Activated CD4-positive, alpha-beta T cell treated with anti-CD3 and anti-CD28 coated beads, Interleukin-2, amount 10 ng/mL, durations not matched to agents 7 days and 5 days (primary cell): ENCODE measurements around the gene AGXT2. TPM values are rescaled to one million over a fixed set of nuclear protein-coding genes. Genes with fewer than 3 reads are reported as not detected.
A peak's percentile ranks its signal among the peaks of the same experiment; 100 is the strongest.

ENCODE experiments used
- CTCF ChIA-PET: fragments of 350-600 bp; sonication (Branson Sonifier 250); formaldehyde crosslinking; loops from one replicate; lab custom pipeline; 2021; ENCODE audit warnings: antibody characterized with exemption; lab: Charles Lee
- POLR2A ChIA-PET: fragments of 350-600 bp; sonication (Branson Sonifier 250); formaldehyde crosslinking; loops from one replicate; lab custom pipeline; 2021; ENCODE audit warnings: antibody characterized with exemption; lab: Charles Lee
- DNase-seq: peaks from one replicate; pipeline ENCODE4 v3.0.0-alpha.2; 2020
- H3K27ac Mint-ChIP-seq: one replicate; pipeline ENCODE4 v1.8.0; 2021; ENCODE audit warnings: mild to moderate bottlenecking, moderate library complexity, mixed read lengths
- H3K27me3 Mint-ChIP-seq: one replicate; pipeline ENCODE4 v1.8.0; 2021; ENCODE audit warnings: mixed read lengths
- H3K36me3 Mint-ChIP-seq: one replicate; pipeline ENCODE4 v1.8.0; 2021; ENCODE audit warnings: low read depth, mixed read lengths
- H3K4me1 Mint-ChIP-seq: one replicate; pipeline ENCODE4 v1.8.0; 2021; ENCODE audit warnings: mixed read lengths
- H3K4me3 Mint-ChIP-seq: one replicate; pipeline ENCODE4 v1.8.0; 2021; ENCODE audit warnings: mild to moderate bottlenecking, moderate library complexity, mixed read lengths
- H3K9me3 Mint-ChIP-seq: one replicate; pipeline ENCODE4 v1.8.0; 2021; ENCODE audit warnings: mixed read lengths
- total RNA-seq, 2 experiments: library from RNA; stranded (reverse); gene quantifications; one replicate each; pipeline ENCODE4 v1.2.3, GENCODE V29; 2021

Gene AGXT2, protein sequence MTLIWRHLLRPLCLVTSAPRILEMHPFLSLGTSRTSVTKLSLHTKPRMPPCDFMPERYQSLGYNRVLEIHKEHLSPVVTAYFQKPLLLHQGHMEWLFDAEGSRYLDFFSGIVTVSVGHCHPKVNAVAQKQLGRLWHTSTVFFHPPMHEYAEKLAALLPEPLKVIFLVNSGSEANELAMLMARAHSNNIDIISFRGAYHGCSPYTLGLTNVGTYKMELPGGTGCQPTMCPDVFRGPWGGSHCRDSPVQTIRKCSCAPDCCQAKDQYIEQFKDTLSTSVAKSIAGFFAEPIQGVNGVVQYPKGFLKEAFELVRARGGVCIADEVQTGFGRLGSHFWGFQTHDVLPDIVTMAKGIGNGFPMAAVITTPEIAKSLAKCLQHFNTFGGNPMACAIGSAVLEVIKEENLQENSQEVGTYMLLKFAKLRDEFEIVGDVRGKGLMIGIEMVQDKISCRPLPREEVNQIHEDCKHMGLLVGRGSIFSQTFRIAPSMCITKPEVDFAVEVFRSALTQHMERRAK
- total RNA-seq, result not detected

DNA sequence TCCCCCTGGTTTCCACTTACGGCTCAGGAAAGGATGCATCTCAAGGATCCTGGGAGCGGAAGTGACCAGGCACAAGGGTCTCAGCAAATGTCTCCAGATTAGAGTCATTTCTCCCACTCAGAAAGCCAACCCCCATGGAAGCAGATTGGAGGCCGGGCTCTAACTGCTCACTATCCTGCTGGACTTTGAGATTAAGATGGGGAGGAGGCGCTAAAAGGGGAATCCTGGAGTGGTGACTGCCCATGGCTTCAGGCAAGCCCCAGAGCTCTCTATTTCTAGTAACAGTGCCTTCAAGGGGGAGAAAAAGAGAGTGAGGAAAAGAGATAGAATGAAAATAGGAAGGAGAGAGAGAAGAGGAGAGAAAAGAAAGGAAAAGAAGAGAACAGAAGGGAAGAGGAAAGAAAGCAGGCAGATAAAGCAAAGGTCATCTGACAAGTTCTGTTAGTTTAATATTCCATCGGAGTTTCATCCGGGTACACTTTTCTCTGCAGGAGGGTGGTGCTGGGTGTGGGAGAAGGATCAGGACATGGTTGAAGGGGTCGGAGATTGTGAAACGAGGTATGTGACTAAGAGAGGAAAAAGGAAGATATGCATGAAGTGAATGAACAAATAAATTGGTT lies at the start of gene AGXT2:
Gene AGXT2 (minus strand): TSS at position 165 of the 620 bp plus-strand sequence. CDS start 57 bp downstream, at position 108.
- H3K36me3 Mint-ChIP-seq, result no peaks in the 10 kb centered on the region
- no peak within 1 kb of the TSS for H3K27ac Mint-ChIP-seq
- no peaks in the 10 kb centered on the region for H3K4me1 Mint-ChIP-seq
- DNase-seq, result no peak
- no peak within 1 kb of the TSS for H3K4me3 Mint-ChIP-seq
- H3K9me3 Mint-ChIP-seq, result no peaks in the 10 kb centered on the region
- POLR2A ChIA-PET, result no interaction called here
- H3K27me3 Mint-ChIP-seq, result peaks cover 8% of the 10 kb centered on the region
- CTCF ChIA-PET, result no interaction called here

DNA sequence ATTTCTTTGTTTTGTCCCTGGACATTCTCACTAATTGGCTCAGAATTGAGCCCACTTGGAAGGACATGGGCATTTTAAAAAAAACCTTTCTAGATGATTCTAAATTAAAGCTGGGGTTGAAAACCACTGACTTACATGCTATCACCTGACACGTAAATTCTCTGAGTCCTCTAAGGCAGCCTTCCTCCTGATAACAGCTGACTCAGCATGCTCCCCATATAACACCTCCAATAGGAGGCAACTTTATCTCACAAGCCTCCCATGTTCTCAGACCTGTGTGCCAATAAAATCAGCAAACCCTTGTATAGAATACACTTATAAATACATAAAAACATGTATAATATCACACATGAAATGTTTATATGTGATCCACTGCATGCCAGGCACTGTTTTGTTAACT lies 49.2 kb upstream of the AGXT2 start:
- Mint-ChIP-seq H3K27ac (no peak overlapping the region), H3K4me1 (no peaks in the 10 kb centered on the region), H3K36me3 (no peaks in the 10 kb centered on the region), H3K4me3 (no peak overlapping the region), H3K27me3 (no peaks in the 10 kb centered on the region), H3K9me3 (no peaks in the 10 kb centered on the region)
- ChIA-PET CTCF (no interaction called here), POLR2A (no interaction called here)
- DNase-seq, result no peak

DNA sequence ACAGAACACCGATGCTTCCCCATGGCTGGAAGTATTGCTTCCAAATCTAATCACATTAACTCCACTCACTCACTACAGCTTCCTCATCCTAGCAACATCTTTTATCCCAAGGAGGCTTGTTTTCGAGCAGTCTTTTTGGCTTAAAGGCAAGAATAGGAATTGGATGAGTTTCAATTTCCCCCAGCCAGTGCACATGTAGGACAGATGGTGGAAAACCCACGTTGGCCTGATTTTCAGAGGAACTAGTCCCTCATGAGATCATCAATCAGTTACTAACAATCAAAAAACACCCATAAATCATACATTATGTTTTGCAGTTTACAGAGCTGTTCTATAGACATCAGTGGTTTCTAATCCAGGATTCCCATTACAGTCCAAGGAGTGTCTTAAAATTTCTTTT lies 48.5 kb upstream of the AGXT2 start:
- Mint-ChIP-seq H3K9me3 (no peaks in the 10 kb centered on the region), H3K4me1 (no peaks in the 10 kb centered on the region), H3K36me3 (no peaks in the 10 kb centered on the region), H3K27me3 (no peaks in the 10 kb centered on the region), H3K4me3 (no peak overlapping the region), H3K27ac (no peak overlapping the region)
- CTCF ChIA-PET, result no interaction called here
- no peak for DNase-seq
- POLR2A ChIA-PET, result no interaction called here

DNA sequence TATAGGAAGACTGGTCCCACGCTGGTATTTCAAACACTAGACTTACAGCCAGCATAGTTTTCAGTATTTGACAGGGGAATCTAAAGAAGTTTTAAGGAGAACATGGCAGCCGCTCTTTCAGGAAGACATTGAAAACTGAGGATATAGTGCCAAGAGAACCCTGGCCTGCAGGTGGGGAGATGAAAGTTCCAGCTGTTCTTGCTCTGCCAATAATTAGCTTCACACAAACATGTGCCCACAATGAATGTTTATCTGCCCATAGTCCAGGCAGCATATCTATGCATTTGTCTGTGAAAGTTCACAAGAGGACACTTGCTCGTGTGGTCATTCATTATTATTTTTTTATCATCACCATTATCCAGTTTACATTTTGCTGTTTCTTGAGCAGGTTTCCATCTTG lies 47.6 kb upstream of the AGXT2 start:
- Mint-ChIP-seq H3K27me3 (no peaks in the 10 kb centered on the region), H3K9me3 (no peaks in the 10 kb centered on the region), H3K36me3 (no peaks in the 10 kb centered on the region), H3K27ac (no peak overlapping the region), H3K4me1 (no peaks in the 10 kb centered on the region), H3K4me3 (no peak overlapping the region)
- no peak for DNase-seq
- POLR2A ChIA-PET, result no interaction called here
- CTCF ChIA-PET, result no interaction called here

DNA sequence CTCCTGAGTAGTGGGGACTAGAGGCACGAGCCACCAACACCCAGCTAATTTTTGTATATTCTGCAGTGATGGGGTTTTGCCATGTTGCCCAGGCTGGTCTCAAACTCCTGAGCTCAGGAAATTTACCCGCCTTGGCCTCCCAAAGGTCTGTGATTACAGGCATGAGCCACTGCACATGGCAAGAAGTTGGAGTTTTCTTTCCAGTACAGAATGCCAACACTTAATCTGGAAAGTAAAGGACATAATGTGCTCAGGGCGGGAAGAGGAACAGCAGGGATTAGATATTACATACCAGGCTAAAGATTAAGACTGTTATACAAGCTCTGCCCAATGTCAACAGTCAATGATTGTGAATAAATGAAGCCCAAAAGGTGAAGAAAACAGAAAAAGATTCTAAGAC lies 47.2 kb upstream of the AGXT2 start:
- ChIA-PET CTCF (no interaction called here), POLR2A (no interaction called here)

DNA sequence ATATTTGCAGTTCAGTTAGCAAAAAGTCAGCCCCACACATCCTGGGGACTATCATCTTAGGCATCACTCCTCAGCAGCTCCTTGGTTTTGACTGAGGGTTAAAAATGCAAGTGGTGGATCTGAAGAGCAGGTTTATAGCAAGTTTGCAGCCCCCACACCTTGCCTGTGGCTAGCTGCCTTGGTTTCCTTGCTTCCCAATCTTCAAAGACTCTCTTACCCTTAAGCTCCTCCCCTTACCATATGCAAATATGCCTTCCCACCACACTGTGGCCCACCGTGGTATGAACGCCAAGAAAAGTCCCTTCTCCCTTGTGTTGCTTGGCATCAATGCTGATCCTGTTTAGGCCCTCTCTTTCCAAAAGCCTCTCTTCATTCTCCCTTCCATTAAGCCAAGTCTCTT lies 45.0 kb upstream of the AGXT2 start:
- H3K27ac Mint-ChIP-seq, result no peak overlapping the region
- CTCF ChIA-PET, result no interaction called here
- POLR2A ChIA-PET, result no interaction called here
- H3K36me3 Mint-ChIP-seq, result no peaks in the 10 kb centered on the region
- H3K9me3 Mint-ChIP-seq, result no peaks in the 10 kb centered on the region
- DNase-seq, result no peak
- H3K4me3 Mint-ChIP-seq, result no peak overlapping the region
- no peaks in the 10 kb centered on the region for H3K4me1 Mint-ChIP-seq
- no peaks in the 10 kb centered on the region for H3K27me3 Mint-ChIP-seq

More for the DNA sequence above, 47.2 kb upstream of the AGXT2 start:
- no peaks in the 10 kb centered on the region for H3K4me1 Mint-ChIP-seq
- no peaks in the 10 kb centered on the region for H3K27me3 Mint-ChIP-seq
- no peaks in the 10 kb centered on the region for H3K9me3 Mint-ChIP-seq
- H3K4me3 Mint-ChIP-seq, result no peak overlapping the region
- no peak overlapping the region for H3K27ac Mint-ChIP-seq
- H3K36me3 Mint-ChIP-seq, result no peaks in the 10 kb centered on the region
- DNase-seq, result no peak

DNA sequence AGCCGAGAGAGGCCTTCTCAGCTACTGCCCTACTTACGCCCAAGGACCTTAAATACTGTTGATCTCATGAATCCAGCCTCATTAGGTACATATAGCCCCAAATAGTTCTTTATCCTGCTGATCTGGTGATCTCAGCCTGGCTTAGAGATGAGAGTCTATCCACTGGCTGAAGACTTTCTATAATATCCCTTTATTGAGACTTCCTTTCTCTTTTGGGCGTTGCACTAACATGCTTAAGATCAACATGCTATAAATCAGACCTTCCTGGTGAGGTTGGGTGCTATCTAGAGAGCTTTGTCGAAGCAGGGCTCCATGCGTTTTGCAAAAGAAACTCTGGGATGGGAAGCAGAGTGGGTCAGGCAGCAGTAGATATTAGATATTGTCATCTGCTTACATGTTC lies 44.0 kb upstream of the AGXT2 start:
- POLR2A ChIA-PET, result no interaction called here
- DNase-seq, result no peak
- Mint-ChIP-seq H3K36me3 (no peaks in the 10 kb centered on the region), H3K27me3 (no peaks in the 10 kb centered on the region), H3K9me3 (no peaks in the 10 kb centered on the region), H3K4me1 (no peaks in the 10 kb centered on the region), H3K27ac (no peak overlapping the region), H3K4me3 (no peak overlapping the region)
- CTCF ChIA-PET, result no interaction called here

DNA sequence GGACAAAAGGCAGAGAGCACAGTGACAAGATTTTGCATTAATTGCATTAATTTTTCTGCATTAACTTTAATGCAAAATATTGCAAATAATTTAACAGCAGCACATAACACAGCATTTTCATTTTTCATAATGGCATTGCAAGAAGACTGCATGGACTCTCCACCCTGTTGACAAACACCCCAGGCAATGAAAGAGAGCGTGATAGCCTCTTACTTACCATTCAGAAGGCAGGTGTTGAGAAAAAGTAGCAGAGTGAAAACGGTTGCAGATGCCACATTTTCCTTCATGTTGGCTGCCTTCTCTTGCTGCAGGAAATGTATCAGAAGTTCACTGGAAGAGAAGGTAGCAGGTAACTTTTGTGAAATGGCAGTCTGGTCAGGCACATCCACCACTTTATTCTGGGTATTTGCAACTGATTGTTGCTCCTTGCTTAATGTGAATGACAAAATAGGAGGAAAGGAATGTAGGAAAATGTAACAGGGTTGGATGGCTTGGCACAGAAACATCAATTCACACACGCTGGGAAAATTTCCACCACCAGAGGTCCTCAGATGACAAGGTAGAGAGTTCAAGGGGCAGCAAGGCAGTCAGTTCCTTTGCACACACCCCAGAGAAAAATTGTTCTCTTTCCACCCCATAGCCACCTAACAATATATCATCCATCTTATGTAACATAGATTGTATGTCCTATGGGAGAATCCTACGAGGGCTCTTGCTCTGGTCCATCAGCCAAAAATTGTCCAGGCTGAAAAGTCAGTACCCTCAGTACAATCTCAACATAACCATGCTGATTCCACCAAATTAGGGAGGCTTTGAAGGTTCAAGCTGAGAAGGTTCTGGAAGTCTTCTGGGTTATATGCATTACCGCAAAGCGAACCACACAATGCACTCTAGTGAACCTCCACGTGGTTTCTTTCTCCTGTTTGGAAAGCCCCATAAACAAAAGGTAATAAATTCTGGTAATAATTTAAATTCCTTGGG lies 41.9 kb upstream of the AGXT2 start:
- H3K27ac Mint-ChIP-seq, result no peak overlapping the region
- H3K4me3 Mint-ChIP-seq, result no peak overlapping the region
- H3K9me3 Mint-ChIP-seq, result no peaks in the 10 kb centered on the region
- H3K27me3 Mint-ChIP-seq, result no peaks in the 10 kb centered on the region
- H3K4me1 Mint-ChIP-seq, result no peaks in the 10 kb centered on the region
- peak; percentile 61 for DNase-seq
- H3K36me3 Mint-ChIP-seq, result no peaks in the 10 kb centered on the region
- CTCF ChIA-PET, result no interaction called here
- POLR2A ChIA-PET, result no interaction called here

DNA sequence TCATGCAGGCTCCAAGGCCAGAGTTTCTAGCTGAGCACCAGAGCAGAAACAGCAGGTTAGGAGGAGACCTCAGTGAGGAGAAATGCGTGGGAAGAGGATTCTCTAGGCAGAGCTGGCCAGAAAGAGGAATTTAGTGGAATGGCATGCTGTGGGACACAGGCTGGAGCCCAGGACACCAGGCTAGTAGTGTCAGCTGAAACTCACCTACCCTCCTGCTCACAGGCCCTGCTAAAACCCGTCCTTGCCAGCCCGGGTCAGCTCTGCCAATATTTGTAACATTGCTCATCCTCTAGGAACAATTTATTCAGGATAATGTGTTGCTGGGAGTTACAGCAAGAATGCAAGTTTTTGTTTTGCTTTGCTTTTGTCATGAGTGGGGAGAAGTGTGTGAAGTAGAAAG lies 40.2 kb upstream of the AGXT2 start:
- no peak overlapping the region for H3K4me3 Mint-ChIP-seq
- POLR2A ChIA-PET, result no interaction called here
- CTCF ChIA-PET, result interaction anchor here (0.6 to 1.1 kb wide), 3 partner anchors 93 to 387 kb away, joined by 3 read pairs; no protein-coding TSS in a partner anchor
- H3K27ac Mint-ChIP-seq, result no peak overlapping the region
- H3K4me1 Mint-ChIP-seq, result no peaks in the 10 kb centered on the region
- DNase-seq, result no peak
- no peaks in the 10 kb centered on the region for H3K9me3 Mint-ChIP-seq
- no peaks in the 10 kb centered on the region for H3K27me3 Mint-ChIP-seq
- H3K36me3 Mint-ChIP-seq, result no peaks in the 10 kb centered on the region

DNA sequence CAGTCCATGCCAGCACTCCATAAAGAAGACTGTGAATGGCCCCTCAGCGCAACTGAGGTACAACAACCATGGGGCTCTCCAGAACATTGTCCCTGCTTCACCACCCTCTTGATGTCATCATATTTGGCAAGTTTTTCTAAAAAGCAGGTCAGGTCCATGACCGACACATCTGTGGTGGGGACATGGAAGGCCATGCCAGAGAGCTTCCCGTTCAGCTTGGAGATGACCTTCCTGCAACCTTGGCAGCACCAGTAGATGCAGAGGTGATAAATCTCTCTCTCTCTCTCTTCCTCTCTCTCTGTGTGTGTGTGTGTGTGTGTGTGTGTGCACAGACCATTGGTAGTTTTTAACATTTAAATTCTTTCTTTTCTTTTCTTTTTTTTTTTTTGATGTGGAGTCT lies 35.4 kb upstream of the AGXT2 start:
- Mint-ChIP-seq H3K27me3 (peaks cover 2% of the 10 kb centered on the region), H3K4me1 (no peaks in the 10 kb centered on the region), H3K4me3 (no peak overlapping the region), H3K27ac (no peak overlapping the region), H3K36me3 (no peaks in the 10 kb centered on the region), H3K9me3 (no peaks in the 10 kb centered on the region)
- no peak for DNase-seq
- POLR2A ChIA-PET, result no interaction called here
- CTCF ChIA-PET, result no interaction called here

DNA sequence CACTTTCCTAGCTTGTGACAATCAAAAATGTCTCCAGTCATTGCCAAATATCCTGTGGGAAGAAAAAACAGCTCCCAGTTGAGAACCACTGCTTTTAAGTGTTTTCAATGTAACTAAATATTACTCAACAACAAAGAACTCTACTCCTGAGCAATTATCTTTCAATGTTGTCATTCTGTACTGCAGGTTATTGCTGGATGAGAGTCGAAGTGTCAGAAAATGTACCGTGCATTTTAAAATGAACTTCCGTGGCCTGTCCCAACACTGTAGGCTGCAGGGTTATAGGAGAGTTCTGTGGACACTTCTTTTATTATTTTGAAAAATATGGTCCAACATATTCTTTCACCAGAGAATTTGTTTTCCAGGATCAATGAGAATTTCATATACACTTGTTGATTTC lies 34.8 kb upstream of the AGXT2 start:
- Mint-ChIP-seq H3K27me3 (peaks cover 4% of the 10 kb centered on the region), H3K4me3 (no peak overlapping the region), H3K27ac (no peak overlapping the region), H3K4me1 (no peaks in the 10 kb centered on the region), H3K9me3 (no peaks in the 10 kb centered on the region), H3K36me3 (no peaks in the 10 kb centered on the region)
- ChIA-PET POLR2A (no interaction called here), CTCF (no interaction called here)
- no peak for DNase-seq

DNA sequence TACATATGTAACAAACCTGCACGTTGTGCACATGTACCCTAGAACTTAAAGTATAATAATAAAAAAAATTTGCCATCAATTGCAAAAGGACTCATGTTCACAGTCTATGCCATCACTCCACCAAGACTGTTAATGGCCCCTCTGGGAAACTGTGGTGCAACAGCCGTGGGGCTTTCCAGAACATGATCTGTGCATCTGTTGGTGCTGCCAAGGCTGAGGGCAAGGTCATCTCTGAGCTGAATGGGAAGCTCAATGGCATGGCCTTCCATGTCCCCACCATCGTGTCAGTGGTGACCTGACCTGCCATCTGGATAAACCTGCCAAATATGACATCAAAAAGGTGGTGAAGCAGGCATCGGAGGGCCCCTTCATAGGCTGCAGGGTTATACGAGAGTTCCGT lies 33.4 kb upstream of the AGXT2 start:
- no peak overlapping the region for H3K27ac Mint-ChIP-seq
- peaks cover 8% of the 10 kb centered on the region for H3K27me3 Mint-ChIP-seq
- ChIA-PET CTCF (no interaction called here), POLR2A (no interaction called here)
- H3K9me3 Mint-ChIP-seq, result no peaks in the 10 kb centered on the region
- no peak overlapping the region for H3K4me3 Mint-ChIP-seq
- no peak for DNase-seq
- H3K4me1 Mint-ChIP-seq, result no peaks in the 10 kb centered on the region
- no peaks in the 10 kb centered on the region for H3K36me3 Mint-ChIP-seq

DNA sequence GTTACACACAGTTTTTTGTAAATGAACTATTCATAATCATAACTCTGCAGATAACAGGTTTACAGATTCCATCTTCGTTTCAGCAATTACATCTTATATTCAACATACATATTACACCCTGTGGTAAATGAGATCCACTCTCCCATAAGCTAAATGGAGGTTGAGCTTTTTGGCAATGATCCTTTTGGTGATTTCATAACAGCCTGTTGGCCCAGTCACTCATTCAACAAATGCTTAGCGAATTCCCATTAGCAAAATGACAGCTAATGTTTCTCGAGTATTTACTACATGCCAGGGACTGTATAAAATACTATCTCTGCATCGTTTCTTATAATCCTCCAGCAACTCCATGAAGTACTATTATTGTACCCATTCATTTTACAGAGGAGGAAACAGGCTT lies 25.4 kb upstream of the AGXT2 start:
- peaks cover 2% of the 10 kb centered on the region for H3K9me3 Mint-ChIP-seq

More for the DNA sequence above, 25.4 kb upstream of the AGXT2 start:
- CTCF ChIA-PET, result no interaction called here
- H3K4me3 Mint-ChIP-seq, result no peak overlapping the region
- H3K27me3 Mint-ChIP-seq, result peaks cover 12% of the 10 kb centered on the region
- H3K4me1 Mint-ChIP-seq, result no peaks in the 10 kb centered on the region
- no peak for DNase-seq
- no peak overlapping the region for H3K27ac Mint-ChIP-seq
- POLR2A ChIA-PET, result no interaction called here
- H3K36me3 Mint-ChIP-seq, result no peaks in the 10 kb centered on the region
